Bladder microvascular endothelial cell (primary cell): ENCODE results near the gene FSHR. TPM values are rescaled to one million over a fixed set of nuclear protein-coding genes. Genes with fewer than 3 reads are reported as not detected.

ENCODE experiments used
- total RNA-seq: library from RNA; depleted of rRNA; stranded (reverse); fragments of >200 nt; gene quantifications from 2 replicates; pipeline ENCODE4 v1.2.3, GENCODE V29; 2014

The FSHR gene, protein sequence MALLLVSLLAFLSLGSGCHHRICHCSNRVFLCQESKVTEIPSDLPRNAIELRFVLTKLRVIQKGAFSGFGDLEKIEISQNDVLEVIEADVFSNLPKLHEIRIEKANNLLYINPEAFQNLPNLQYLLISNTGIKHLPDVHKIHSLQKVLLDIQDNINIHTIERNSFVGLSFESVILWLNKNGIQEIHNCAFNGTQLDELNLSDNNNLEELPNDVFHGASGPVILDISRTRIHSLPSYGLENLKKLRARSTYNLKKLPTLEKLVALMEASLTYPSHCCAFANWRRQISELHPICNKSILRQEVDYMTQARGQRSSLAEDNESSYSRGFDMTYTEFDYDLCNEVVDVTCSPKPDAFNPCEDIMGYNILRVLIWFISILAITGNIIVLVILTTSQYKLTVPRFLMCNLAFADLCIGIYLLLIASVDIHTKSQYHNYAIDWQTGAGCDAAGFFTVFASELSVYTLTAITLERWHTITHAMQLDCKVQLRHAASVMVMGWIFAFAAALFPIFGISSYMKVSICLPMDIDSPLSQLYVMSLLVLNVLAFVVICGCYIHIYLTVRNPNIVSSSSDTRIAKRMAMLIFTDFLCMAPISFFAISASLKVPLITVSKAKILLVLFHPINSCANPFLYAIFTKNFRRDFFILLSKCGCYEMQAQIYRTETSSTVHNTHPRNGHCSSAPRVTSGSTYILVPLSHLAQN
- total RNA-seq: not detected in 2 replicates

DNA sequence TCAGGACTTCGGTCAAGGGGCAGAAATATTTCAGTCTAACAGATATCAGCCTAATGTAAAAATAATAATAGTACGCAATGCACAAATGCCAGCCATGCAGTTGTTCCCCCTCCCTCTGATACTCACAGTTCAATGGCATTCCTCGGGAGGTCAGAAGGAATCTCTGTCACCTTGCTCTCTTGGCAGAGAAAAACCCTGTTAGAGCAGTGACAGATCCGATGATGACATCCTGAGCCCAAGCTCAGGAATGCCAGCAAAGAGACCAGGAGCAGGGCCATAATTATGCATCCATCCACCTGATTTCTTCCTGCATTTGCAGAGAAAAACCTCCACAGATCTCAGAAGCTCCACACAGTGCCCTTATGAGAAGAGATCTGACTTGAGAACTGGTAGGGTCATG is at the start of gene FSHR:
Gene FSHR (minus strand): TSS at position 376 of the 400 bp plus-strand sequence. CDS start 98 bp downstream, at position 278.

